SJSA1 (cell line): Measurements from ENCODE around the gene PSMD3. TPM values are rescaled to one million over a fixed set of nuclear protein-coding genes. Genes with fewer than 3 reads are reported as not detected.
A peak's percentile ranks its signal among the peaks of the same experiment; 100 is the strongest.

Experiments
- DNase-seq, 2 experiments: peaks; one replicate each; pipeline ENCODE4 v3.0.0-alpha.2; 2015 to 2020; ENCODE audit warnings: low spot score in 2 of 2, low read depth in 1 of 2
- H3K27ac ChIP-seq: fragments of 250-450 bp; sonication (Bioruptor Pico); 2 replicates; pipeline ENCODE4 v1.5.1; 2020; ENCODE audit warnings: mild to moderate bottlenecking, moderate library complexity
- H3K27me3 ChIP-seq: fragments of 250-450 bp; sonication (Bioruptor Pico); replicated peaks from 2 replicates; pipeline ENCODE4 v1.5.1; 2020; ENCODE audit warnings: mild to moderate bottlenecking, moderate library complexity
- H3K36me3 ChIP-seq: fragments of 250-450 bp; sonication (Bioruptor Pico); 2 replicates; pipeline ENCODE4 v1.5.1; 2020; ENCODE audit warnings: mild to moderate bottlenecking
- H3K4me1 ChIP-seq: fragments of 250-450 bp; sonication (Bioruptor Pico); replicated peaks from 2 replicates; pipeline ENCODE4 v1.6.1; 2021; ENCODE audit warnings: mild to moderate bottlenecking
- H3K4me3 ChIP-seq: fragments of 250-450 bp; sonication (Bioruptor Pico); 2 replicates; pipeline ENCODE4 v1.5.1; 2020; ENCODE audit warnings: mild to moderate bottlenecking
- H3K9me3 ChIP-seq: fragments of 250-450 bp; sonication (Bioruptor Pico); replicated peaks from 2 replicates; pipeline ENCODE4 v1.5.1; 2020; ENCODE audit warnings: mild to moderate bottlenecking
- total RNA-seq: library from RNA; depleted of rRNA; stranded (reverse); fragments of >200 nt; shearing (Covaris generic); gene quantifications from 2 replicates; pipeline ENCODE4 v1.2.3, GENCODE V29; 2014

Gene PSMD3
- total RNA-seq, 1 experiment from 2014 or later: 167 TPM

DNA sequence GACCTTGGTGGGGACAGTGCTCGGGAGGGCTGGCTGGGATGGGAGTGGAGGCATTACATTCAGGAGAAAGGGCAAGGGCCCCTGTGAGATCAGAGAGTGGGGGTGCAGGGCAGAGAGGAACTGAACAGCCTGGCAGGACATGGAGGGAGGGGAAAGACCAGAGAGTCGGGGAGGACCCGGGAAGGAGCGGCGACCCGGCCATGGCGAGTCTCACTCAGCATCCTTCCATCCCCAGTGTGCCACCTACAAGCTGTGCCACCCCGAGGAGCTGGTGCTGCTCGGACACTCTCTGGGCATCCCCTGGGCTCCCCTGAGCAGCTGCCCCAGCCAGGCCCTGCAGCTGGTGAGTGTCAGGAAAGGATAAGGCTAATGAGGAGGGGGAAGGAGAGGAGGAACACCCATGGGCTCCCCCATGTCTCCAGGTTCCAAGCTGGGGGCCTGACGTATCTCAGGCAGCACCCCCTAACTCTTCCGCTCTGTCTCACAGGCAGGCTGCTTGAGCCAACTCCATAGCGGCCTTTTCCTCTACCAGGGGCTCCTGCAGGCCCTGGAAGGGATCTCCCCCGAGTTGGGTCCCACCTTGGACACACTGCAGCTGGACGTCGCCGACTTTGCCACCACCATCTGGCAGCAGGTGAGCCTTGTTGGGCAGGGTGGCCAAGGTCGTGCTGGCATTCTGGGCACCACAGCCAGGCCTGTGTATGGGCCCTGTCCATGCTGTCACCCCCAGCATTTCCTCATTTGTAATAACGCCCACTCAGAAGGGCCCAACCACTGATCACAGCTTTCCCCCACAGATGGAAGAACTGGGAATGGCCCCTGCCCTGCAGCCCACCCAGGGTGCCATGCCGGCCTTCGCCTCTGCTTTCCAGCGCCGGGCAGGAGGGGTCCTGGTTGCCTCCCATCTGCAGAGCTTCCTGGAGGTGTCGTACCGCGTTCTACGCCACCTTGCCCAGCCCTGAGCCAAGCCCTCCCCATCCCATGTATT lies 35.7 kb downstream of the PSMD3 start:
- peaks cover 4% of the 10 kb centered on the region for H3K4me1 ChIP-seq
- no peaks in the 10 kb centered on the region for H3K27me3 ChIP-seq
- no peaks in the 10 kb centered on the region for H3K9me3 ChIP-seq
- DNase-seq: no peak
- peaks cover 24% of the 10 kb centered on the region for H3K36me3 ChIP-seq
- no peak overlapping the region for H3K27ac ChIP-seq
- H3K4me3 ChIP-seq: no peak overlapping the region

DNA sequence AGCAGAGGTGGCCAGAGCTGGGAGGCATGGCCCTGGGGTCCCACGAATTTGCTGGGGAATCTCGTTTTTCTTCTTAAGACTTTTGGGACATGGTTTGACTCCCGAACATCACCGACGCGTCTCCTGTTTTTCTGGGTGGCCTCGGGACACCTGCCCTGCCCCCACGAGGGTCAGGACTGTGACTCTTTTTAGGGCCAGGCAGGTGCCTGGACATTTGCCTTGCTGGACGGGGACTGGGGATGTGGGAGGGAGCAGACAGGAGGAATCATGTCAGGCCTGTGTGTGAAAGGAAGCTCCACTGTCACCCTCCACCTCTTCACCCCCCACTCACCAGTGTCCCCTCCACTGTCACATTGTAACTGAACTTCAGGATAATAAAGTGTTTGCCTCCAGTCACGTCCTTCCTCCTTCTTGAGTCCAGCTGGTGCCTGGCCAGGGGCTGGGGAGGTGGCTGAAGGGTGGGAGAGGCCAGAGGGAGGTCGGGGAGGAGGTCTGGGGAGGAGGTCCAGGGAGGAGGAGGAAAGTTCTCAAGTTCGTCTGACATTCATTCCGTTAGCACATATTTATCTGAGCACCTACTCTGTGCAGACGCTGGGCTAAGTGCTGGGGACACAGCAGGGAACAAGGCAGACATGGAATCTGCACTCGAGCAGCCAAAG lies 36.9 kb downstream of the PSMD3 start:
- Histone ChIP-seq H3K4me1 (peaks cover 12% of the 10 kb centered on the region), H3K27ac (no peak overlapping the region)

DNA sequence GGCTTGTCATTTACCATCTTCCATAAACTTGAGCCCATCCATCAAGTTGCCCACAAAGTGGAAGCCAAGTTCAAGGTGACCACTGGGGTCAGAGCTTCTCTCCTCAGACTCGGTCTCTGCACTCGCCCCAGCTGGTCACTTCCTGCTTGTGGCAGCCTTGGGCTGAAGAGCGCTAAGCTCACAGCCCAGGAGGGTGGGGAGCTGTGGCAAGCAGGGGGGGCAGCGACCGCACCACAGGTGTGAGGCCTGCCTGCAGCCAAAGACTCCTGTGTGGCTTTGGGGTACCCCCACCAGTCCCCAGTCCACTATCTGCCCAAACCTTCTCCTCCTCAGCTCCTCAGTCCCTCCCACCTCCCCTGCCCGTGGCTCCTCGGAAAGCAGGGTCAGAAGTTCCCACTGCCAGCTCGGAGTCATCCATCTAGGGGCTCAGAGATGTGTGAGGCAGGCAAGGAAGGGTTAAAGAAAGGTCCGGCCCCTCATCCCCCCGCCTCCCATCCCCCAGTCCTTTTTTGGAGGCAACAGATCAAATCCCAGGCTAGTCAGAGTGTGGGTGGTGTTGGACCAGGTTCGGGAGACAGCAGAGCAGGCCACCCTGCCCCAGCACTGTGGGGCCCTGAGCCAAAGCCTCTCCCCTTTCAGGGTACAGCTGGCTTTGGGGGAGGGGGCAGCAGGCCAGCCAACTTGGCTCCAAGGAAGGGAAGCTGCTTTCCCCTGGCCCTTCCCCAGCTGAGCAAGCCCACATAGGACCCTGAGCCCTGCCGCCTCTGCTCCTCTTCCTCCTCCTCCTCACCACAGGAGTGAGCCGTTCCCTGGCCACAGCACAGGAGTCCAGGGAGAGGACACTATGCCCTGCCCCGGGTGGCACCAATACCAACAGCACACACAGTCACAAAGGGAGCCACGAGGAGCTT lies 37.9 kb downstream of the PSMD3 start:
- no peak overlapping the region for H3K4me3 ChIP-seq
- H3K27me3 ChIP-seq: no peaks in the 10 kb centered on the region
- H3K36me3 ChIP-seq: peaks cover 46% of the 10 kb centered on the region
- H3K4me1 ChIP-seq: peaks cover 18% of the 10 kb centered on the region
- H3K27ac ChIP-seq: no peak overlapping the region
- no peaks in the 10 kb centered on the region for H3K9me3 ChIP-seq
- no peak for DNase-seq

More for the DNA sequence above, 36.9 kb downstream of the PSMD3 start:
- DNase-seq: no peak
- H3K9me3 ChIP-seq: no peaks in the 10 kb centered on the region
- no peaks in the 10 kb centered on the region for H3K27me3 ChIP-seq
- no peak overlapping the region for H3K4me3 ChIP-seq
- peaks cover 37% of the 10 kb centered on the region for H3K36me3 ChIP-seq

DNA sequence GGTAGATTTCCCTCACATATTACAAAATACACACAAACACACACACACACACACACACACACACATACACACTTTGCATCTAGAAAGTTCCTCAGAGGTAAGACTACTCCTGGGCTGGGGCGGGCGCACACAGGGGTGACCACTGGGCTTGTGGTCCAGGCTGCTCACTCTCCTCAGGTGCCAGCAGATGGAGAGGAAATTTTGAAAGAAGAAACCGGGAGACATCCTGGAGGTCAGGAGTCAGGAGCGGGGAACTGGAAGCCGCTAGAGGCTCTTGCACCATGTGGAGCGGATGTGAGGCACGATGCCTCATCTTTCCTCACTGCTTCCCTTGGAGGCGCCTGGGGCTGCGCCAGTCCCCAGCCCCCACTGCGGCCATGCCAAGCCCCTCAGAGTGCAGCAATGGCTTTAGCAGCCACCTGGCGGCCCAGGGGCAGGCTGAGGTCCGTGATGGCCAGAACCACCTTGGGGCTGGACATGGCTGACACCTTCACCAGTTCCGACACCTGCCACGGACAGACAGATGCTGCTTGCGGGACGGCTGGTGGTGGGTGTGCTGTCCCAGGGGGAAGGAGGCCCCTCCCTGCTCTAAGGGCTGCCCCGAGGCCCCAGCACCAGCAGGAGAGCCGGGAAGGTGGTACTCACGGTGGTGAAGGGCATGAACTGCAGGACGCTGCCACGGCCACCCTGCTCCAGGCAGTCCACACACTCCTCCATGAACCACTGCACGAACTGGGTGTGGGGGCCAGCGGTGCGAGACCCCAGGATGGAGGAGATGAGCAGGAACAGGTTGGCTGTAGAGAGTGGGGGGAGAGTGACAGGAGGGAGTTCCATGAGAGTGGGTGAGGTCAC lies 38.8 kb downstream of the PSMD3 start:
- DNase-seq: no peak
- Histone ChIP-seq H3K9me3 (no peaks in the 10 kb centered on the region), H3K27me3 (no peaks in the 10 kb centered on the region), H3K4me1 (peaks cover 25% of the 10 kb centered on the region), H3K36me3 (peaks cover 52% of the 10 kb centered on the region), H3K27ac (no peak overlapping the region), H3K4me3 (no peak overlapping the region)

DNA sequence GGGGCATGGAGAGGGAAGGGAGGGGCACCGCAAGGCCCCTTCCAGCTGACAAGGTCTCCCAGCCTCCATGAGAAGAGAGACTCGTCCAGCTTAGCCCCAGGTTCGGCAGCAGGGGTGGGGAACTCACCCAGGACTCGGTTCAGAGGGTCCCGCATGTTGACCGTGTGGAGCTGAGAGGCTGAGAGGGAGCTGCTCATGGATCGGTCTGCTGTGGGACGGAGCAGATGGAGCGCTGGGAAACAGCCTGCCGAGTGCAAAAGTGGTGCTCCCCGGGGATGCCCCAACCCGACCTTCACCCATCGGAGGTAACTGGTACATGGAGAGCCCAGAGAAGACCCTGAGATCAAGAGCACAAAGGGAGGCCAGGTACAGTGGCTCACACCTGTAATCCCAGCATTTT lies 39.5 kb downstream of the PSMD3 start:
- peaks cover 25% of the 10 kb centered on the region for H3K4me1 ChIP-seq

DNA sequence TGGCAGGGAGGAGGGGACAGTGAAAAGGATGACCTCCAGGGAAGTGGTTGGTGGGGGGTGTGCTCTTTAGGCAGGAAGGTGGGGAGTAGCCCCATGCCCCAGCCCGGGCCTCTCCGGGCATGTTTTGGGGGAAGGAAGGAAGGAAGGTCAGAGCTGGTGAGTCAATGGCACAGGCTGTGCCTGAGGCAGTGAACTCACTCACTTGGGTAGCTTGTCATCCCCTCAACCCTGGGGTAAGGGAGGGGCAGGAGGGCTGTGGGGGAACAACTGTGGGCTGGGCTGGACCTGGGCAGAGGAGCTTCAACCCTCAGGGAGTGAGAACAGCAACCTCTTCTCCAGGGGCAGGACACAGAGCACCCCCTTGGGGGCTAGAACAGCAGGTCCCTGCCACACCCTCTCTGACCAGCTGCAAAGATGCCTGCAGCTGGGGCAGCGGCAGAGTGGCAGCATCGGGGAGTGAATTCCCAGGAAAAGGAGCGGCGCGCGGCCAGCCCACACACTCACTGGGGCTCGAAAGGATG lies 40.9 kb downstream of the PSMD3 start:
- H3K27ac ChIP-seq: no peak overlapping the region
- H3K4me3 ChIP-seq: no peak overlapping the region
- peaks cover 72% of the 10 kb centered on the region for H3K36me3 ChIP-seq
- DNase-seq: no peak
- no peaks in the 10 kb centered on the region for H3K27me3 ChIP-seq
- H3K4me1 ChIP-seq: peaks cover 25% of the 10 kb centered on the region
- H3K9me3 ChIP-seq: no peaks in the 10 kb centered on the region

More for the DNA sequence above, 39.5 kb downstream of the PSMD3 start:
- Histone ChIP-seq H3K27me3 (no peaks in the 10 kb centered on the region), H3K4me3 (no peak overlapping the region), H3K36me3 (peaks cover 58% of the 10 kb centered on the region), H3K9me3 (no peaks in the 10 kb centered on the region), H3K27ac (no peak overlapping the region)
- DNase-seq: no peak

DNA sequence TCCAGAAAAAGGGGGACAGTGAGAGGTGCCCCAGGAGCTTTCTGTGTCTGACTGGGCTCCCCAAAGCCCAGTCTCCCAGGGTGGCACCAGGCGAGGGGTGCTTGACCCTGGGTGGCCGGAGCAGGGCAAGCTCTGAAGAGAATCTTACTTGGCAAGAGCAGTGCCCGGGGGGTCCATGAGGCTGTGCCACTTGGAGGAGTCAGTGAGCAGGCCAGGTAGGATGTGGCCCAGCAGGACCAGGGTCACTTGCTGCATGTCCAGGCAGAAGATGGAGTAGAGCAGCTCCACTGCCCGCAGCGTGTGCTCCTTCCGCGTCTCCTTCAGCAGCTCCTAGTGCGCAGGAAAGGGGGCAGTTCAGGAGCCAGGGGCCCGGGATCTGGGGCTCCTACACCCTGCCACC lies 41.9 kb downstream of the PSMD3 start:
- Histone ChIP-seq H3K27me3 (no peaks in the 10 kb centered on the region), H3K36me3 (peaks cover 82% of the 10 kb centered on the region), H3K9me3 (no peaks in the 10 kb centered on the region), H3K4me1 (peaks cover 28% of the 10 kb centered on the region), H3K4me3 (no peak overlapping the region), H3K27ac (no peak overlapping the region)
- DNase-seq: no peak

DNA sequence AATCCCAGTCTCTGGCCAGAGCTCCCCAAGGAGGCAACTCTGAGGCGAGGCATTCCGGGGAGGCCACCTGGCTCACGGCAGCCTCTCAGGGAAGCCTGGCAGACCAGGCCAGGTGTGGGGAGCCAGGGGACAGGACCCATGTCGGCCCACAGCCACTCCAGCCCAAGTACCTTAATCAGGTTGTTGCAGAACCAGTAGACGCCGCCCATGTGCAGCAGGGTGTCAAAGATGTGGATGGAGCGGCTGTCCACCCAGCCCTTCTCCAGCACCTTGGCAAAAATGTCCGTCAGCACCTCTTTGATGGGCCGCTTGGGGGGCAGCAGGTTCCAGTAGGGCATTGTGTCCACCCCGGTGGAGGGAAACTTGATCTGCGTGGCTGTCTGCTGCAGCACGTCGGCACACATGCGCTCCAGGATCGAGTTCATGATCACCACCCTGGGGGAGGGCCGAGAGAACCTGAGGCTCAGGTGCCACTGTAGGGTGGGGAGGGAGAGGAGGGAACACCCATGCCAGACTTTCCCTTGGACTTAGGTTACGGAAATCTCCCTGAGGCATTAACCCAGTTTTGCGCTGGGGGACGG lies 42.4 kb downstream of the PSMD3 start:
- Histone ChIP-seq H3K4me3 (no peak overlapping the region), H3K36me3 (peaks cover 84% of the 10 kb centered on the region), H3K4me1 (peaks cover 28% of the 10 kb centered on the region)

DNA sequence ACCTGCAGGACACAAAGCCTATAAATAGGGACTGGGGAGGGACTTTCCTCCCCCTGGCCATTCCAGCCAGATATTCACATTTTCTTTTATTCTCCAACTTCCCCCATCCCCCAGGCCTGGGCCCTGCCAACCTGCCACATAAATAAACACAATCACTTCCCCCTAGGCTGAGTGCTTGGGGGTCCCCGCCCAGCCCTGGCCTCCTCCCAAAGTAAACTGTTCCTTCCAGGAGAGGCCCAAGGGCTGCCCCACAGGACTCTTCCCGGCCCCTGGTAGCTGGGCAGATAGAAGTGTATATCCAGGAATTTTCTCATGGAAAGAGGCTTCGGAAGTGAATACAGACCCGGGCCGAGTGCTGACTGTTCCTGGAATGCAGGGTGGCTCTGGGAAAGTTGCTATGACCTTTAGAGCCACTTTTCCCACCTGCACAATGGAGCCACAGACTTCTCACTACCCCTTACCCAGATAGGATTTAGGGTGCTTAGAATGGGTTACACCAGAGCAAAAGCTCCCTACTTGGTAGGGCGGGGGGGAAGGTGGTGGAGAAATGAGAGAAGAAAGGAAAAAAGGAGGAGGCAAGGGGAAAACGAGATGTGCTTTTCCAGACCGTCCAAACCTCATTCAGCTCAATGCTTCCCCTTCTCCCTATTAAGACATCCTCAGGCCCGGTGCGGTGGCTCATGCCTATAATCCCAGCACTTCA lies 43.1 kb downstream of the PSMD3 start:
- Histone ChIP-seq H3K9me3 (no peaks in the 10 kb centered on the region), H3K27ac (no peak overlapping the region), H3K4me3 (no peak overlapping the region), H3K27me3 (no peaks in the 10 kb centered on the region), H3K36me3 (peaks cover 89% of the 10 kb centered on the region), H3K4me1 (peaks cover 28% of the 10 kb centered on the region)
- peak in 1 of 2 experiments; percentile 28 for DNase-seq

More for the DNA sequence above, 42.4 kb downstream of the PSMD3 start:
- no peaks in the 10 kb centered on the region for H3K9me3 ChIP-seq
- no peak overlapping the region for H3K27ac ChIP-seq
- no peaks in the 10 kb centered on the region for H3K27me3 ChIP-seq
- no peak for DNase-seq

DNA sequence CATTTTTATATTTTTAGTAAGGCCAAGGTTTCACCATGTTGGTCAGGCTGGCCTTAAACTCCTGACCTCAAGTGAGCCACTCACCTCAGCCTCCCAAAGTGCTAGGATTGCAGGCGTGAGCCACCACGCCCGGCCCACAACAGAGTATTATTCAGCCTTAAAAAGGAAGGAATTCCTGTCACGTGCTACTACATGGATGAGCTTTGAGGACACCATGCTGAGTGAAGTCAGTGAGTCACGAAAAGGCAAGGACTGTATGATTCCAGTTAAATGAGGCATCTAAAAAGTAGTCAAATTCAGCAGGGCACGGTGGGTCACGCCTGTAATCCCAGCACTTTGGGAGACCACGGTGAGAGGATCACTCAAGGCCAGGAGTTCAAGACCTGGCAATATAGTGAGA lies 44.3 kb downstream of the PSMD3 start:
- no peak for DNase-seq
- Histone ChIP-seq H3K36me3 (peaks cover 89% of the 10 kb centered on the region), H3K27me3 (no peaks in the 10 kb centered on the region), H3K4me3 (no peak overlapping the region), H3K9me3 (no peaks in the 10 kb centered on the region), H3K27ac (no peak overlapping the region), H3K4me1 (peaks cover 28% of the 10 kb centered on the region)

DNA sequence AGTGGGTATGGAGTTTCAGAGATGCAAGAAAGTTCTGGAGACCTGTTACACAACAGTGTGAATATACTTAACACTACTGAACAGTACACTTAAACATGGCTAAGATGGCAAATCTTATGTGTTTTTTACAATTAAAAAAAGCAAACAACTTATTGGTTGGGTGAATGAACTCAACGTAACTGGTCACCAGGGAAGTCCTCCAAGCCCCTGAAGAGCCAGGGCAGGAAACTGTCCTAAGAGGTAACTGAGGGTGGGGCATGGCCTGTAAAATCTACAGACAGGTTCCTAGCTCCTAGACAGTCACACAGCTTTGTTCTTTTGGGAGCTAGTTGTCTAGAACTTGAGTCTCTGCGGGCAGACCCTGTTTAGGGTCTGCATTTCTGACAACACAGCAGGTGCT lies 45.0 kb downstream of the PSMD3 start:
- no peaks in the 10 kb centered on the region for H3K9me3 ChIP-seq
- H3K27ac ChIP-seq: no peak overlapping the region
- no peak overlapping the region for H3K4me3 ChIP-seq
- H3K27me3 ChIP-seq: no peaks in the 10 kb centered on the region
- H3K36me3 ChIP-seq: peaks cover 82% of the 10 kb centered on the region
- DNase-seq: no peak
- peaks cover 28% of the 10 kb centered on the region for H3K4me1 ChIP-seq
